HepG2 (cell line): ENCODE data around the gene GSTA1. TPM values are rescaled to one million over a fixed set of nuclear protein-coding genes. Genes with fewer than 3 reads are reported as not detected.
A peak's percentile ranks its signal among the peaks of the same experiment; 100 is the strongest.

Experiments used
- BCL3 ChIP-seq: sonication (generic); formaldehyde crosslinking; IDR thresholded peaks from 2 replicates; pipeline ENCODE4 v1.5.1; 2020; ENCODE audit warnings: mild to moderate bottlenecking, missing genetic modification reagents, moderate library complexity
- FUBP1 ChIP-seq: sonication (generic); formaldehyde crosslinking; IDR thresholded peaks from 2 replicates; pipeline ENCODE4 v1.5.1; 2020; ENCODE audit warnings: missing genetic modification reagents, mild to moderate bottlenecking, borderline replicate concordance
- GABPA ChIP-seq, 2 experiments: IDR thresholded peaks; 2 replicates each; pipeline ENCODE4 v1.6.1; 2011 to 2016; ENCODE audit warnings: low read depth in 2 of 2, low read length in 1 of 2, missing biosample characterization in 1 of 2, missing genetic modification characterization in 1 of 2
- NCOA1 ChIP-seq: sonication (generic); formaldehyde crosslinking; IDR thresholded peaks from 2 replicates; pipeline ENCODE4 v1.9.0; 2021; ENCODE audit warnings: missing genetic modification reagents
- NFATC3 ChIP-seq: sonication (generic); formaldehyde crosslinking; IDR thresholded peaks from 2 replicates; pipeline ENCODE4 v1.5.1; 2020; ENCODE audit warnings: mild to moderate bottlenecking, missing genetic modification reagents
- RELA ChIP-seq: sonication (generic); formaldehyde crosslinking; IDR thresholded peaks from 2 replicates; pipeline ENCODE4 v1.4.0; 2020; ENCODE audit warnings: missing genetic modification reagents
- SRSF1 ChIP-seq: fragments of 200-400 bp; formaldehyde crosslinking; optimal IDR thresholded peaks from 2 replicates; pipeline ENCODE3; 2017; ENCODE audit warnings: mild to moderate bottlenecking, low read depth, low read length, moderate library complexity
- SRSF4 ChIP-seq: fragments of 200-400 bp; formaldehyde crosslinking; IDR thresholded peaks from one replicate; pipeline ENCODE4 v1.6.1; 2018; ENCODE audit warnings: mild to moderate bottlenecking, low read depth, low read length, moderate library complexity; ENCODE audit not compliant: poor library complexity, severe bottlenecking
- TCF7 ChIP-seq: sonication (generic); IDR thresholded peaks from 2 replicates; pipeline ENCODE4 v1.6.1; 2016; ENCODE audit warnings: antibody characterized with exemption, low read depth
- ZBTB20 ChIP-seq: sonication (generic); formaldehyde crosslinking; IDR thresholded peaks from 2 replicates; pipeline ENCODE4 v1.8.1; 2023; ENCODE audit warnings: missing genetic modification reagents, low read depth, mild to moderate bottlenecking, borderline replicate concordance
- ZBTB21 ChIP-seq: sonication (generic); formaldehyde crosslinking; IDR thresholded peaks from 2 replicates; pipeline ENCODE4 v1.4.0; 2020; ENCODE audit warnings: missing genetic modification reagents
- ZMAT5 ChIP-seq: sonication (generic); formaldehyde crosslinking; IDR thresholded peaks from 2 replicates; pipeline ENCODE4 v1.5.0; 2020; ENCODE audit warnings: mild to moderate bottlenecking, low read depth, missing genetic modification reagents, borderline replicate concordance
- ZNF263 ChIP-seq: sonication (generic); formaldehyde crosslinking; IDR thresholded peaks from 2 replicates; pipeline ENCODE4 v1.4.0; 2020; ENCODE audit warnings: missing genetic modification reagents
- ZNF414 ChIP-seq: sonication (generic); formaldehyde crosslinking; IDR thresholded peaks from 2 replicates; pipeline ENCODE4 v1.5.0; 2020; ENCODE audit warnings: missing genetic modification reagents
- polyA plus RNA-seq, 8 experiments: library from polyadenylated mRNA; depleted of rRNA in 3 of 8; stranded (reverse) in 7 of 8; unstranded in 1 of 8; fragments of >200 nt; fragmentation: Illumina TruSeq in 4 of 8; extraction: Trizol in 4 of 8; gene quantifications; 2 replicates each; pipeline versions ENCODE4 v1.2.1 to v1.2.3, GENCODE V29; 2011 to 2016; ENCODE audit warnings: low read depth in 4 of 8, missing spikeins in 1 of 8, mixed read lengths in 1 of 8; ENCODE audit not compliant: insufficient read depth in 1 of 8
- total RNA-seq, 5 experiments: library from RNA; depleted of rRNA; stranded (reverse); fragments of >200 nt; fragmentation: Illumina TruSeq; extraction: Trizol; gene quantifications; 2 replicates each; pipeline ENCODE4 v1.2.3, GENCODE V29; 2016; ENCODE audit warnings: low read depth in 1 of 5
- TF ChIP-seq, protein P1 (sequence below): sonication (generic); formaldehyde crosslinking; IDR thresholded peaks from 2 replicates; pipeline ENCODE4 v1.5.1; 2020; ENCODE audit warnings: mild to moderate bottlenecking, missing genetic modification reagents, moderate library complexity
- TF ChIP-seq, protein P2 (sequence below): sonication (generic); formaldehyde crosslinking; IDR thresholded peaks from 2 replicates; pipeline ENCODE4 v1.4.0; 2020; ENCODE audit warnings: missing genetic modification reagents

GSTA1 gene
- total and polyA plus RNA-seq, 2 of the 13 experiments (the other 11 are each of a cell fraction or from before 2014, with no cell fraction given) = 6.2 to 282 TPM

DNA sequence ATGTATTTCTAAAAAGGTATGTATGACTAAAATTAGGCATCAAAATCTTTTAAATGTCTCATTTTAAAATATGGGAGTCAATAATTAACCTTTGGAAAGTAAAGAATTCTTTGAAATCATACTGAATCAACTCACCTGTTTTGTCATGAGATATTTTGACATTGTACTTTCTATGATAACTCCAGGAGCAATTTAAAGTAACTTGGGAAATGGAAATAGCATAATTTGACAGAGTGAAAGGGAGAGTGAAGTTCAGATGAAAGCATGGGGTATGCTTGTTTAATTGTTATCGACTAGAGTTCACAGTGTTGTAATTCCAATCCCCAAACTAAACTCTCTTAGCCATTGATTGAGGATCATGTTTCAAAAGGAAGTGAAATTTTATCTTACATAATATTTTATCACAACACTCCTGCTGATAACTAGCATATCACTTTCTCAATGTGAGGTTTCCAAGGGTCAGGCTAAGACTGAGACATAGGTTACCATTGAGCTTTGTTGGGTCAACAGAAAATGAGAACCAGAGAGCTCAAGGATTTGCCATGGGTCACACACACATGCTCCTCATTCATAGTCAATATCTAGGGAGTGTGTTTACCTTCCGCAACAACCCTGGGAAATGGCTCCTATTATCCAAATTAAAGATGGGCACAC lies 2.3 kb downstream of the GSTA1 start (continued):
- TF ChIP-seq FUBP1 (CRISPR knock-in tag) = no peak
- no peak for TF ChIP-seq ZNF263
- no peak for TF ChIP-seq ZBTB20 (CRISPR knock-in tag)
- no peak for TF ChIP-seq SRSF4
- TF ChIP-seq GABPA (IDR thresholded peaks at IDR 0.05; ENCODE audit: low read depth, low read length) = no peak
- 0 out of 2 replicates have a peak, but pooled peaks have one; percentile 24 for TF ChIP-seq GABPA (CRISPR knock-in tag; IDR thresholded peaks at IDR 0.05; ENCODE audit: low read depth)
- no peak for TF ChIP-seq ZMAT5 (CRISPR knock-in tag)
- TF ChIP-seq, protein P1, sequence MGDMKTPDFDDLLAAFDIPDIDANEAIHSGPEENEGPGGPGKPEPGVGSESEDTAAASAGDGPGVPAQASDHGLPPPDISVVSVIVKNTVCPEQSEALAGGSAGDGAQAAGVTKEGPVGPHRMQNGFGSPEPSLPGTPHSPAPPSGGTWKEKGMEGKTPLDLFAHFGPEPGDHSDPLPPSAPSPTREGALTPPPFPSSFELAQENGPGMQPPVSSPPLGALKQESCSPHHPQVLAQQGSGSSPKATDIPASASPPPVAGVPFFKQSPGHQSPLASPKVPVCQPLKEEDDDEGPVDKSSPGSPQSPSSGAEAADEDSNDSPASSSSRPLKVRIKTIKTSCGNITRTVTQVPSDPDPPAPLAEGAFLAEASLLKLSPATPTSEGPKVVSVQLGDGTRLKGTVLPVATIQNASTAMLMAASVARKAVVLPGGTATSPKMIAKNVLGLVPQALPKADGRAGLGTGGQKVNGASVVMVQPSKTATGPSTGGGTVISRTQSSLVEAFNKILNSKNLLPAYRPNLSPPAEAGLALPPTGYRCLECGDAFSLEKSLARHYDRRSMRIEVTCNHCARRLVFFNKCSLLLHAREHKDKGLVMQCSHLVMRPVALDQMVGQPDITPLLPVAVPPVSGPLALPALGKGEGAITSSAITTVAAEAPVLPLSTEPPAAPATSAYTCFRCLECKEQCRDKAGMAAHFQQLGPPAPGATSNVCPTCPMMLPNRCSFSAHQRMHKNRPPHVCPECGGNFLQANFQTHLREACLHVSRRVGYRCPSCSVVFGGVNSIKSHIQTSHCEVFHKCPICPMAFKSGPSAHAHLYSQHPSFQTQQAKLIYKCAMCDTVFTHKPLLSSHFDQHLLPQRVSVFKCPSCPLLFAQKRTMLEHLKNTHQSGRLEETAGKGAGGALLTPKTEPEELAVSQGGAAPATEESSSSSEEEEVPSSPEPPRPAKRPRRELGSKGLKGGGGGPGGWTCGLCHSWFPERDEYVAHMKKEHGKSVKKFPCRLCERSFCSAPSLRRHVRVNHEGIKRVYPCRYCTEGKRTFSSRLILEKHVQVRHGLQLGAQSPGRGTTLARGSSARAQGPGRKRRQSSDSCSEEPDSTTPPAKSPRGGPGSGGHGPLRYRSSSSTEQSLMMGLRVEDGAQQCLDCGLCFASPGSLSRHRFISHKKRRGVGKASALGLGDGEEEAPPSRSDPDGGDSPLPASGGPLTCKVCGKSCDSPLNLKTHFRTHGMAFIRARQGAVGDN (CRISPR knock-in tag) = no peak
- TF ChIP-seq NFATC3 (CRISPR knock-in tag) = no peak
- peak; percentile 64; the same call in 1 of the 2 replicates for TF ChIP-seq TCF7
- no peak for TF ChIP-seq SRSF1
- TF ChIP-seq, protein P2, sequence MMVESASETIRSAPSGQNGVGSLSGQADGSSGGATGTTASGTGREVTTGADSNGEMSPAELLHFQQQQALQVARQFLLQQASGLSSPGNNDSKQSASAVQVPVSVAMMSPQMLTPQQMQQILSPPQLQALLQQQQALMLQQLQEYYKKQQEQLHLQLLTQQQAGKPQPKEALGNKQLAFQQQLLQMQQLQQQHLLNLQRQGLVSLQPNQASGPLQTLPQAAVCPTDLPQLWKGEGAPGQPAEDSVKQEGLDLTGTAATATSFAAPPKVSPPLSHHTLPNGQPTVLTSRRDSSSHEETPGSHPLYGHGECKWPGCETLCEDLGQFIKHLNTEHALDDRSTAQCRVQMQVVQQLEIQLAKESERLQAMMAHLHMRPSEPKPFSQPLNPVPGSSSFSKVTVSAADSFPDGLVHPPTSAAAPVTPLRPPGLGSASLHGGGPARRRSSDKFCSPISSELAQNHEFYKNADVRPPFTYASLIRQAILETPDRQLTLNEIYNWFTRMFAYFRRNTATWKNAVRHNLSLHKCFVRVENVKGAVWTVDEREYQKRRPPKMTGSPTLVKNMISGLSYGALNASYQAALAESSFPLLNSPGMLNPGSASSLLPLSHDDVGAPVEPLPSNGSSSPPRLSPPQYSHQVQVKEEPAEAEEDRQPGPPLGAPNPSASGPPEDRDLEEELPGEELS (CRISPR knock-in tag) = peak; percentile 73; the same call in 1 of the 2 replicates
- TF ChIP-seq ZBTB21 (CRISPR knock-in tag) = no peak
- no peak for TF ChIP-seq RELA (CRISPR knock-in tag)
- TF ChIP-seq BCL3 = no peak
- peak; percentile 43; the same call in 1 of the 2 replicates for TF ChIP-seq NCOA1 (CRISPR knock-in tag)
- TF ChIP-seq ZNF414 = peak; percentile 63; the same call in 1 of the 2 replicates
